Measurements from ENCODE around the gene CD80. TPM values are rescaled to one million over a fixed set of nuclear protein-coding genes. Genes with fewer than 3 reads are reported as not detected.

Gene CD80, protein sequence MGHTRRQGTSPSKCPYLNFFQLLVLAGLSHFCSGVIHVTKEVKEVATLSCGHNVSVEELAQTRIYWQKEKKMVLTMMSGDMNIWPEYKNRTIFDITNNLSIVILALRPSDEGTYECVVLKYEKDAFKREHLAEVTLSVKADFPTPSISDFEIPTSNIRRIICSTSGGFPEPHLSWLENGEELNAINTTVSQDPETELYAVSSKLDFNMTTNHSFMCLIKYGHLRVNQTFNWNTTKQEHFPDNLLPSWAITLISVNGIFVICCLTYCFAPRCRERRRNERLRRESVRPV
- total RNA-seq, result 7.9 TPM
- long read RNA-seq, partial matches to known transcripts, result 2 of 5 reads
- long read RNA-seq, other reads (novel, unspliced or antisense), result 3 of 5 reads

DNA sequence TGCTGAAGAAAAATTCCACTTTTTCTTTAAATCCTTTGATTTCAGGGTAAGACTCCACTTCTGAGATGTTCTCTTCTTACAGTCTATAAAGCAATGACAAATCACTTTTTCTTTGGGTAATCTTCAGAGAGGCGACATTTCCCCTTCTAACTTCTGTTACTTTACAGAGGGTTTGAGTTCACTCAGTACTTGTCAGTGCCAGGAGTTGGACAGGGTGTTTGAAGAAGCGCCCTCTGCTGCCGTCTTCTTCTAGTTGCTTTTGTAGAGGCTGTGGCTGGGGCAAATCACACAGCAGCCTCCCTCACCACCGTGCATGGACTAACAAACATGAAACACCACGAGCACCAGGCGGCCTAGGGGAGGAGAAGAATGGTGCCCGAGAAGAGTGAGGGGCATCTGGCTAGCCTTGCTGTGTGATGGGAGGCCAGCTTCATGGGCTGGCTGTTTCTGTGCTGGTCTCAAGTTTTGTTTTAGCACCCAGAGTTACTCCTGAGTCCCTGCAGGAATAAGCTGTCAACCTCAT is at the start of gene CD80:
CD80 (minus strand) TSS at position 174 of the 523 bp plus-strand sequence. CDS start 1,886 bp downstream, outside the sequence.
- DNase-seq (peak; percentile 71), ATAC-seq (peak; percentile 89)
- H3K27ac ChIP-seq, result peak within 1 kb of the TSS; percentile 65
- peaks cover 10% of the 10 kb centered on the region for H3K4me1 ChIP-seq
- TF ChIP-seq, protein P1, sequence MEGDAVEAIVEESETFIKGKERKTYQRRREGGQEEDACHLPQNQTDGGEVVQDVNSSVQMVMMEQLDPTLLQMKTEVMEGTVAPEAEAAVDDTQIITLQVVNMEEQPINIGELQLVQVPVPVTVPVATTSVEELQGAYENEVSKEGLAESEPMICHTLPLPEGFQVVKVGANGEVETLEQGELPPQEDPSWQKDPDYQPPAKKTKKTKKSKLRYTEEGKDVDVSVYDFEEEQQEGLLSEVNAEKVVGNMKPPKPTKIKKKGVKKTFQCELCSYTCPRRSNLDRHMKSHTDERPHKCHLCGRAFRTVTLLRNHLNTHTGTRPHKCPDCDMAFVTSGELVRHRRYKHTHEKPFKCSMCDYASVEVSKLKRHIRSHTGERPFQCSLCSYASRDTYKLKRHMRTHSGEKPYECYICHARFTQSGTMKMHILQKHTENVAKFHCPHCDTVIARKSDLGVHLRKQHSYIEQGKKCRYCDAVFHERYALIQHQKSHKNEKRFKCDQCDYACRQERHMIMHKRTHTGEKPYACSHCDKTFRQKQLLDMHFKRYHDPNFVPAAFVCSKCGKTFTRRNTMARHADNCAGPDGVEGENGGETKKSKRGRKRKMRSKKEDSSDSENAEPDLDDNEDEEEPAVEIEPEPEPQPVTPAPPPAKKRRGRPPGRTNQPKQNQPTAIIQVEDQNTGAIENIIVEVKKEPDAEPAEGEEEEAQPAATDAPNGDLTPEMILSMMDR (IDR thresholded peaks at IDR 0.05), result peak; percentile 41
- no peaks in the 10 kb centered on the region for H3K36me3 ChIP-seq
- intact Hi-C loops (cut with DNase I), result no loop called here
- no peaks in the 10 kb centered on the region for H3K9me3 ChIP-seq
- H3K4me3 ChIP-seq, result peak within 1 kb of the TSS; percentile 32
- no peaks in the 10 kb centered on the region for H3K27me3 ChIP-seq

DNA sequence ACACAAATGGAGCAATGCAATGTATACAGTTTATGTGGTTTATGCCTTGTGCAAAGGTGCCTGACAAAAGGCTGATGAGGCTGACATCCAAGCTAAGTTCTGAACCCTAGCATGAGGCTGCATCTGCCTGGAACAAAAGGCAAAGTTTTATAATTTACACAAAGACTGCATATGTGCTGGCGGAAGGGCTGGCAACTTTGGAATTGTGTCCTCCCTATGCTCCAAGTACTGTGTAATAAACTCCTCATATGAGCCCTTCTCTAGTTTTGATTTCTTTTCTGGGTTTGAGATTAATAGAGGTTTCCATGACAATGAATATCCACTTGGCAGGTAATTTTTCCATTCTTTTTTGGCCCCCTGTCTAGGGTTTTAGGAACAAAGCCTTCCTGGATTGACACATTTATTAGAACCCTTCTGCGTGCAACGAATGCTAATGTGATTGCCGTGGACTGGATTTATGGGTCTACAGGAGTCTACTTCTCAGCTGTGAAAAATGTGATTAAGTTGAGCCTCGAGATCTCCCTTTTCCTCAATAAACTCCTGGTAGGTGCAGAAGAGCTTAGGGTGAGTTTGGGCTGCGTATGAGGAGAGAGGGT is 49.1 kb upstream of the CD80 start:
- ATAC-seq, result no peak

DNA sequence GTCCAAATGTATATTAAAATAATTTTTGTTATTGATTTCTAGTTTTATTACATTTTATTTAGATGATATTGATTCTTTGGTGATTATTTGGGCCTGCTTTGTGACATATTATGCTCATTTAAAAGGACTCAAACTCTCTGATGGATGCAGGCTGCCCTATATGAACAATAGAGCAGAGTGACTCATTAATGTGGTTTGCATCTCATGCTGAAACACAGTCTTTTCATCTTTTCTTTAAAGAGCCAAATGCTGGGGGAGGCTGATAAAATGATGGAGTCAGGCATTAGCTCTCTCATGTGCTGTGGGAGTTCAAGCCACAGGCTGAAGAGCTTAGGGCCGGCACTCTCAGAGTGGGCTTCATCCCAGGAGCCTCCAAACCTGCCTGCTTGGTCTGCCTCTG is 45.5 kb upstream of the CD80 start:
- Histone ChIP-seq H3K4me3 (no peak overlapping the region), H3K27me3 (no peaks in the 10 kb centered on the region), H3K36me3 (no peaks in the 10 kb centered on the region), H3K27ac (no peak overlapping the region), H3K4me1 (no peaks in the 10 kb centered on the region), H3K9me3 (no peaks in the 10 kb centered on the region)
- intact Hi-C loops (cut with DNase I), result no loop called here
- no peak for ATAC-seq
- TF ChIP-seq, protein P1 (IDR thresholded peaks at IDR 0.05), result no peak
- no peak for DNase-seq

More for the DNA sequence above, 49.1 kb upstream of the CD80 start:
- TF ChIP-seq, protein P1 (IDR thresholded peaks at IDR 0.05), result no peak
- H3K9me3 ChIP-seq, result no peaks in the 10 kb centered on the region
- H3K27ac ChIP-seq, result no peak overlapping the region
- H3K27me3 ChIP-seq, result no peaks in the 10 kb centered on the region
- H3K36me3 ChIP-seq, result no peaks in the 10 kb centered on the region
- no peak for DNase-seq
- no peak overlapping the region for H3K4me3 ChIP-seq
- H3K4me1 ChIP-seq, result no peaks in the 10 kb centered on the region
- intact Hi-C loops (cut with DNase I), result no loop called here

DNA sequence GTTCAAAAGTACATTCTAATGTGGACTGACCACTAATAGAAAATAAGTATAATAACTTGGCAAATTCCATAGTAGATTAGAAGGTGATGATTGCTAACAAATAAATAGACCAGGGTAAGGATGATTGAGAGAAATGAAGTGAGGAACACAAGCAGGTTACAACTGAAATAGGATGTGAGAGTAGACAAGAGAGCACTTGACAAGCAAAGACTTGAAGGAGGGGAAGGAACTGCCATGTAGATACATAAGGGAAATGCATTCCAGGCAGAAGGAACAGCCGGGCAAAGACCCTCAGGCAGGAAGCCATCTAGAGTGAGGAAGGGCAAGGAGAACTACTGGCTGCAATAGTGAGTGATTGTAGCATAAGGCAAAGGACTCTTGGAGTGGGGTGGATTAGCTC is 43.3 kb upstream of the CD80 start:
- ATAC-seq (no peak), DNase-seq (no peak)
- TF ChIP-seq, protein P1 (IDR thresholded peaks at IDR 0.05), result no peak
- Histone ChIP-seq H3K4me1 (peaks cover 2% of the 10 kb centered on the region), H3K9me3 (no peaks in the 10 kb centered on the region), H3K27ac (peak overlapping the region; percentile 27), H3K27me3 (no peaks in the 10 kb centered on the region), H3K4me3 (no peak overlapping the region), H3K36me3 (no peaks in the 10 kb centered on the region)
- intact Hi-C loops (cut with DNase I), result no loop called here

DNA sequence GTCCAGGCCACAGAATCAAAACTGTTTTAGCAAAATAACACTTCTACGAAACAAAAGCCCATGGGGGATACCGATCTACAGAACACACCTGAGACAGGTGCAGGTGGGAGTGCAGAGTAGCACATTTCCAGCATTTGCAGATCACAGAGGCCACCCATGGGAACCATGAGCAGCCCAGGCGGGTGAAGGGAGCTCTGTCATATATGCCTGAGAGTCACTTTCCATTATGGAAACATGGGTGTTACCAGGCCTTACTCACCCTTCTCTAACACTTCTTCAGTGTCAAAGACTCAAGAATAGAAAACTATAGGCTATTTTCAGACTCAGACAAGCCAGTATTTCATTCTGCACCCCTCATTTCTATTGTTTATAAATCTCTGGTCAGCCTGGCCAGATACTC is 41.7 kb upstream of the CD80 start:
- H3K4me3 ChIP-seq, result no peak overlapping the region
- TF ChIP-seq, protein P1 (IDR thresholded peaks at IDR 0.05), result no peak
- no peaks in the 10 kb centered on the region for H3K36me3 ChIP-seq
- DNase-seq (no peak), ATAC-seq (no peak)
- H3K27ac ChIP-seq, result peak overlapping the region; percentile 72
- H3K9me3 ChIP-seq, result no peaks in the 10 kb centered on the region
- H3K4me1 ChIP-seq, result peaks cover 17% of the 10 kb centered on the region
- no peaks in the 10 kb centered on the region for H3K27me3 ChIP-seq
- intact Hi-C loops (cut with DNase I), result no loop called here
